Left ventricle myocardium inferior (tissue), 1 donor: ENCODE results near the gene PCSK9. TPM values are rescaled to one million over a fixed set of nuclear protein-coding genes. Genes with fewer than 3 reads are reported as not detected.

Source experiments
- DNase-seq: peaks from one replicate; pipeline ENCODE4 v3.0.0-alpha.2; 2020
- H3K27ac ChIP-seq: fragments of 200-600 bp; replicated peaks from 2 replicates; pipeline ENCODE4 v1.8.0; 2021
- H3K27me3 ChIP-seq: fragments of 200-600 bp; 2 replicates; pipeline ENCODE4 v1.8.0; 2021; ENCODE audit warnings: low read depth
- H3K36me3 ChIP-seq: fragments of 200-600 bp; 2 replicates; pipeline ENCODE4 v1.8.0; 2021
- H3K4me1 ChIP-seq: fragments of 200-600 bp; 2 replicates; pipeline ENCODE4 v1.8.0; 2021
- H3K4me3 ChIP-seq: fragments of 200-600 bp; 2 replicates; pipeline ENCODE4 v1.8.0; 2021; ENCODE audit warnings: mild to moderate bottlenecking, moderate library complexity
- H3K9me3 ChIP-seq: fragments of 200-600 bp; replicated peaks from 2 replicates; pipeline ENCODE4 v1.8.0; 2021
- intact Hi-C: fragments of 100-400 bp; cut with micrococcal nuclease; formaldehyde crosslinking; loops from one replicate; pipeline ENCODE4 v1.11.0; 2022
- total RNA-seq: library from RNA; stranded (reverse); fragmentation: NEBNext Ultra II Directional; extraction: Animal tissue kit (Norgen Biotek cat#: 25700); gene quantifications from one replicate; pipeline ENCODE4 v1.2.1, GENCODE V29; 2021
- TF ChIP-seq, protein P1 (sequence below): fragments of 200-600 bp; IDR thresholded peaks from 2 replicates; pipeline ENCODE4 v1.8.0; 2021; ENCODE audit warnings: antibody characterized with exemption, mild to moderate bottlenecking, borderline replicate concordance
- donor health status: DM: no; HTN: yes; CAD: no; lungs with severe emphysema.

The PCSK9 gene
- total RNA-seq, 1 donor from 2014 or later: not detected

- Histone ChIP-seq H3K4me3 (no peak overlapping the region), H3K36me3 (no peaks in the 10 kb centered on the region), H3K27me3 (peaks cover 62% of the 10 kb centered on the region), H3K9me3 (no peaks in the 10 kb centered on the region), H3K4me1 (peaks cover 13% of the 10 kb centered on the region), H3K27ac (no peak overlapping the region)
- no peak for DNase-seq
- intact Hi-C loops: no loop called here
- TF ChIP-seq, protein P1, sequence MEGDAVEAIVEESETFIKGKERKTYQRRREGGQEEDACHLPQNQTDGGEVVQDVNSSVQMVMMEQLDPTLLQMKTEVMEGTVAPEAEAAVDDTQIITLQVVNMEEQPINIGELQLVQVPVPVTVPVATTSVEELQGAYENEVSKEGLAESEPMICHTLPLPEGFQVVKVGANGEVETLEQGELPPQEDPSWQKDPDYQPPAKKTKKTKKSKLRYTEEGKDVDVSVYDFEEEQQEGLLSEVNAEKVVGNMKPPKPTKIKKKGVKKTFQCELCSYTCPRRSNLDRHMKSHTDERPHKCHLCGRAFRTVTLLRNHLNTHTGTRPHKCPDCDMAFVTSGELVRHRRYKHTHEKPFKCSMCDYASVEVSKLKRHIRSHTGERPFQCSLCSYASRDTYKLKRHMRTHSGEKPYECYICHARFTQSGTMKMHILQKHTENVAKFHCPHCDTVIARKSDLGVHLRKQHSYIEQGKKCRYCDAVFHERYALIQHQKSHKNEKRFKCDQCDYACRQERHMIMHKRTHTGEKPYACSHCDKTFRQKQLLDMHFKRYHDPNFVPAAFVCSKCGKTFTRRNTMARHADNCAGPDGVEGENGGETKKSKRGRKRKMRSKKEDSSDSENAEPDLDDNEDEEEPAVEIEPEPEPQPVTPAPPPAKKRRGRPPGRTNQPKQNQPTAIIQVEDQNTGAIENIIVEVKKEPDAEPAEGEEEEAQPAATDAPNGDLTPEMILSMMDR: no peak
Observed at GRCh38 chr1:55041613-55042012, 2.3 kb downstream of the PCSK9 start.

DNA sequence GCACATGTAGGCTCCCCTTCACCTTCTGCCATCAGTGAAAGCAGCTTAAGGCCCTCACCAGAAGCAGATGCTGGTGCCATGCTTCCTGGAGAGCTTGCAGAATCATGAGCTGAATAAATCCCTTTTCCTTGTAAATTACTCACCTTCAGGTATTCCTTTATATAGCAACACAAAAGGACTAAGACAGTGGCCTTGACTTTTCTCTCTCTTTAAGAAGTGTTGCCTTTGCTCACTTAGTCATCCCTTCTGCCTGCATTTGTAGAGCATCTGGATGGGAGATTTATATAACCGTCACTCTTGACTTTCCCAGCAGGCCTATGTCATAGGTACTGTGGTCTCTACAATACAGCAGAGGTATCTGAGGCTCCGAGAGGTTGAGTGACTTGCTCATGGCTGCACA lies 3.7 kb downstream of the PCSK9 start:
- H3K36me3 ChIP-seq: no peaks in the 10 kb centered on the region
- no peak overlapping the region for H3K27ac ChIP-seq
- intact Hi-C loops: no loop called here
- peaks cover 13% of the 10 kb centered on the region for H3K4me1 ChIP-seq
- H3K27me3 ChIP-seq: peaks cover 52% of the 10 kb centered on the region
- H3K9me3 ChIP-seq: no peaks in the 10 kb centered on the region
- H3K4me3 ChIP-seq: no peak overlapping the region
- DNase-seq: no peak
- TF ChIP-seq, protein P1: no peak

- TF ChIP-seq, protein P1: no peak
Observed at GRCh38 chr1:55043726-55044125, 4.4 kb downstream of the PCSK9 start.

DNA sequence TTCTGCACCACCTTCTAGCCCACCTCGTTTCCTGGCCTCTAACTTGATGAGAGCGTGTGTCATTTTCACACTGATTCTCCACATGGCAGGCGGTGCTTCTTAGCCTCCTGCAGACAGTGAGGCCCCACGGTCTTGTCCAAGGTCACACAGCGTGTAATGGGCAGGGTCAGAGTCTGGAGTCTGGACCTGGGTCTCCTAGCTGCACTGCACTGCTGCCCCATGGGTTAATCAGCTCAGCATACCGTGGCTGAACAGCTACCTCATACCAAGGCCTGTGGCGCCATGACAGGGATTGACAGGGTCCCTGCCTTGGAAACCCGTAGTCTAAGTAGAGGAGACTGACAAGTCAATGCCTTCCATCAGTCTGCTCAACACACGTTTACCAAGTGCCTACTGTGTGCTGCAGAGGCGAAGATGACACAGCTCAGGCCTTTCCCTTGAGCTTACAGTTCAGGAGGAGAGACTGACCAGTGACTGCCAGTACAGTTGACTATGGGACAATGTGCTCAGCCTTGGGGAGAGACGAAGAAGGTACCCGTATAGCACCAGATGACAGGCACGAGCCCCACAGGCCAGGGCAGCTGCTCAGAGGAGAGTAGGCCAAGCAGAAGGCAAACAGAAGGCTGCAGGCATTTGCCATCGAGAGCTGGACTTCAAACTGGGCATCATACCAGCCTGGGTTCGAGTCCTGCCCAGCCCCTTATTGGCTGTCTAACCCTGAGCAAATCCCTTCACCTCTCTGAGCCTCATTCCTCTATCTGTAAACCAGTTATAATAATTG lies 5.5 kb downstream of the PCSK9 start:
- no peaks in the 10 kb centered on the region for H3K36me3 ChIP-seq
- peaks cover 35% of the 10 kb centered on the region for H3K27me3 ChIP-seq
- no peak overlapping the region for H3K27ac ChIP-seq
- no peak overlapping the region for H3K4me3 ChIP-seq
- H3K9me3 ChIP-seq: no peaks in the 10 kb centered on the region
- TF ChIP-seq, protein P1: no peak
- intact Hi-C loops: no loop called here
- no peak for DNase-seq
- H3K4me1 ChIP-seq: peaks cover 10% of the 10 kb centered on the region

More at GRCh38 chr1:55043726-55044125, 4.4 kb downstream of the PCSK9 start:
- Histone ChIP-seq H3K27me3 (peaks cover 46% of the 10 kb centered on the region), H3K4me1 (peaks cover 13% of the 10 kb centered on the region), H3K27ac (no peak overlapping the region), H3K36me3 (no peaks in the 10 kb centered on the region), H3K4me3 (no peak overlapping the region), H3K9me3 (no peaks in the 10 kb centered on the region)
- DNase-seq: no peak
- intact Hi-C loops: no loop called here

GRCh38 chr1:55045430-55045829 lies 6.1 kb downstream of the PCSK9 start:
- no peak for DNase-seq
- intact Hi-C loops: no loop called here
- no peaks in the 10 kb centered on the region for H3K36me3 ChIP-seq
- TF ChIP-seq, protein P1: no peak
- H3K27ac ChIP-seq: no peak overlapping the region
- H3K9me3 ChIP-seq: no peaks in the 10 kb centered on the region
- H3K27me3 ChIP-seq: peaks cover 29% of the 10 kb centered on the region
- H3K4me3 ChIP-seq: no peak overlapping the region
- peaks cover 13% of the 10 kb centered on the region for H3K4me1 ChIP-seq
